Measurements from ENCODE around the gene PIP4K2A. TPM values are rescaled to one million over a fixed set of nuclear protein-coding genes. Genes with fewer than 3 reads are reported as not detected.
A peak's percentile ranks its signal among the peaks of the same experiment; 100 is the strongest.

PIP4K2A gene
- total RNA-seq, 1 experiment from 2014 or later = 21.4 TPM

- ChIA-PET CTCF (no interaction called here), POLR2A (ENCODE audit: unreplicated experiment) (no interaction called here)
- peak overlapping the region; percentile 74 for H2AFZ ChIP-seq
- no peaks in the 10 kb centered on the region for H3K9me3 ChIP-seq (ENCODE audit: insufficient read depth, low read depth)
- H3K79me2 ChIP-seq (ENCODE audit: low read depth) = peaks cover 42% of the 10 kb centered on the region
- H3K4me2 ChIP-seq = peak overlapping the region; percentile 98
- peaks cover 12% of the 10 kb centered on the region for H3K4me1 ChIP-seq (replicated peaks; ENCODE audit: insufficient read depth)
- no peaks in the 10 kb centered on the region for H3K27me3 ChIP-seq (ENCODE audit: insufficient read depth, low read depth)
- peak overlapping the region; percentile 85 for H3K4me3 ChIP-seq
- intact Hi-C loops (cut with micrococcal nuclease; ENCODE audit: unreplicated experiment) = loop anchor here (10.0 kb wide), 3 partner anchors 271 to 389 kb away; partner anchors contain the start of gene BMI1
- no peaks in the 10 kb centered on the region for H4K20me1 ChIP-seq (ENCODE audit: insufficient read depth)
- H3F3A ChIP-seq (ENCODE audit: insufficient read depth, low read depth) = no peaks in the 10 kb centered on the region
- no peaks in the 10 kb centered on the region for H3K36me3 ChIP-seq (ENCODE audit: low read depth)
- no peak overlapping the region for H3K27ac ChIP-seq
- TF ChIP-seq CTCF (conservative IDR thresholded peaks at IDR 0.05) = no peak
- no peak for TF ChIP-seq EZH2 (IDR thresholded peaks at IDR 0.05; ENCODE audit: low read depth)
- no peaks in the 10 kb centered on the region for H3K9me2 ChIP-seq (ENCODE audit: insufficient read depth)
- no TSS peak for BruUV-seq (replicated peaks)
- DNase-seq = no peak
Measured at GRCh38 chr10:22713853-22714478, 412 bp downstream of the PIP4K2A start.

- ChIA-PET CTCF (interaction anchor here (0.7 kb wide), 3 partner anchors 18 to 41 kb away, joined by 3 to 4 read pairs (median 4); no protein-coding TSS in a partner anchor), POLR2A (ENCODE audit: unreplicated experiment) (interaction anchor here (0.7 kb wide), 1 partner anchor 711 kb away, joined by 5 read pairs; no protein-coding TSS in a partner anchor)
- TF ChIP-seq CTCF (conservative IDR thresholded peaks at IDR 0.05) (no peak), EZH2 (IDR thresholded peaks at IDR 0.05; ENCODE audit: low read depth) (no peak)
- BruUV-seq (replicated peaks) = no TSS peak
- intact Hi-C loops (cut with micrococcal nuclease; ENCODE audit: unreplicated experiment) = loop anchor here (10.0 kb wide), 3 partner anchors 272 to 388 kb away; partner anchors contain the start of gene BMI1
- peak in 1 of 2 experiments; percentile 11 for DNase-seq
- H3K4me2 ChIP-seq = peak overlapping the region; percentile 98
- H2AFZ ChIP-seq = peak overlapping the region; percentile 74; the same call in 1 of the 2 replicates
- no peaks in the 10 kb centered on the region for H3K36me3 ChIP-seq (ENCODE audit: low read depth)
- H4K20me1 ChIP-seq (ENCODE audit: insufficient read depth) = no peaks in the 10 kb centered on the region
- peaks cover 12% of the 10 kb centered on the region for H3K4me1 ChIP-seq (replicated peaks; ENCODE audit: insufficient read depth)
- no peaks in the 10 kb centered on the region for H3K9me3 ChIP-seq (ENCODE audit: insufficient read depth, low read depth)
- H3K27me3 ChIP-seq (ENCODE audit: insufficient read depth, low read depth) = no peaks in the 10 kb centered on the region
- H3K9me2 ChIP-seq (ENCODE audit: insufficient read depth) = no peaks in the 10 kb centered on the region
- peaks cover 49% of the 10 kb centered on the region for H3K79me2 ChIP-seq (ENCODE audit: low read depth)
- peak overlapping the region; percentile 85 for H3K4me3 ChIP-seq
- no peak overlapping the region for H3K27ac ChIP-seq
- H3F3A ChIP-seq (ENCODE audit: insufficient read depth, low read depth) = no peaks in the 10 kb centered on the region
Measured at GRCh38 chr10:22712956-22713852, 1.2 kb downstream of the PIP4K2A start.

- H3F3A ChIP-seq (ENCODE audit: insufficient read depth, low read depth) = no peaks in the 10 kb centered on the region
- intact Hi-C loops (cut with micrococcal nuclease; ENCODE audit: unreplicated experiment) = loop anchor here (10.0 kb wide), 3 partner anchors 272 to 388 kb away; partner anchors contain the start of gene BMI1
- no peak for TF ChIP-seq CTCF (conservative IDR thresholded peaks at IDR 0.05)
- TF ChIP-seq EZH2 (IDR thresholded peaks at IDR 0.05; ENCODE audit: low read depth) = no peak
- H3K4me2 ChIP-seq = peak overlapping the region; percentile 98
- no peaks in the 10 kb centered on the region for H4K20me1 ChIP-seq (ENCODE audit: insufficient read depth)
- peaks cover 12% of the 10 kb centered on the region for H3K4me1 ChIP-seq (replicated peaks; ENCODE audit: insufficient read depth)
- no peaks in the 10 kb centered on the region for H3K36me3 ChIP-seq (ENCODE audit: low read depth)
- H2AFZ ChIP-seq = 0 out of 2 replicates have a peak overlapping the region, but pooled peaks have one; percentile 74
- no peaks in the 10 kb centered on the region for H3K9me3 ChIP-seq (ENCODE audit: insufficient read depth, low read depth)
- H3K79me2 ChIP-seq (ENCODE audit: low read depth) = peaks cover 50% of the 10 kb centered on the region
- POLR2A ChIA-PET (ENCODE audit: unreplicated experiment) = interaction anchor here (0.6 to 0.7 kb wide), 3 partner anchors 30 to 710 kb away, joined by 3 to 5 read pairs (median 3); no protein-coding TSS in a partner anchor
- H3K4me3 ChIP-seq = peak overlapping the region; percentile 85
- H3K9me2 ChIP-seq (ENCODE audit: insufficient read depth) = no peaks in the 10 kb centered on the region
- no peak overlapping the region for H3K27ac ChIP-seq
- DNase-seq = no peak
- CTCF ChIA-PET = interaction anchor here (0.7 kb wide), 3 partner anchors 19 to 40 kb away, joined by 3 to 4 read pairs (median 4); no protein-coding TSS in a partner anchor
- no TSS peak for BruUV-seq (replicated peaks)
- H3K27me3 ChIP-seq (ENCODE audit: insufficient read depth, low read depth) = no peaks in the 10 kb centered on the region
Measured at GRCh38 chr10:22712211-22712955, 2.0 kb downstream of the PIP4K2A start.
